ENCODE results near the gene SLC44A2.

DNA sequence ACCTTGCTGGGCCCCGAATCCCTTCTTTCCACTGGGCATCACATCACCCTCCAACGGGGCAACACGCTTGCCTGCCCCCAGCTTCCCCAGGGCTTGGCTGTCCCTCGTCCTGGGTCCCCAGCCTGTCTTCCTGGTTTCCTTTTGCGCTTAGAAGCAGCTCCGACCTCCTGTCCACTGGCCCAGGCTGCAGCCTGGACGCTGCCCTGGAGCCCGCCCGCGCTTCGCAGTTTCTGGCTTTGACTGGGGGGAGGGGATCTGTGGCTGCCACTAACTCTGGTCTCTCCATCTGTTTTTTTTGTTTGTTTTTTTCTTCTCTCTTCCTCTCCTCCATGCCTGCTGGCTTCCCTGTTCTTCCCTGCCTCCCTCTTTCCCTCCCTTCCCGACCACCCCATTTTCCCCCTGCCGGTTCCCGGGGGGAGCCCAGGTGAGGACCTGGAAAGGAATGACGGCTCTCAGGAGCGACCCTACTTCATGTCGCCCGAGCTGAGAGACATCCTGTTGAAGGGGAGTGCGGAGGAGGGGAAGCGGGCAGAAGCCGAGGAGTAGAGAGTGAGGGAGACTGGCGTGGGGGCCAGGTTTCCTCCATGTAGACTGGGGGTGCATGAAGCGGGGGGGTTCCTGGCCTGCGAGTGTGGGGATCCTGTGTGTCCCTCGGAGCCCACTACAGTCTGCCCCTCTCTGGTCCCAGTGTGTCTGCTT lies 17.3 kb downstream of the SLC44A2 start:
- TF ChIP-seq MYC (CRISPR knock-in tag; IDR thresholded peaks at IDR 0.05; ENCODE audit: borderline replicate concordance) (no peak), IRF2 (CRISPR knock-in tag; IDR thresholded peaks at IDR 0.05) (no peak), SRF (IDR thresholded peaks at IDR 0.05; ENCODE audit: low read depth, low read length) (no peak), EHMT2 (IDR thresholded peaks at IDR 0.05; ENCODE audit: borderline replicate concordance, low read depth, low read length) (no peak), ZFY (CRISPR knock-in tag; IDR thresholded peaks at IDR 0.05) (no peak), ZFP91 (CRISPR knock-in tag; IDR thresholded peaks at IDR 0.05; ENCODE audit: borderline replicate concordance) (no peak), NFYB (CRISPR knock-in tag; IDR thresholded peaks at IDR 0.05) (no peak), CTCF (CRISPR knock-in tag; IDR thresholded peaks at IDR 0.05) (no peak), TCF7 (IDR thresholded peaks at IDR 0.05; ENCODE audit: low read depth) (no peak)

All from HepG2 (cell line).